Neural cell (in vitro differentiated cells): ENCODE data around the gene AGPAT3.

Source experiments
- EP300 ChIP-seq: fragments of 450-650 bp; conservative IDR thresholded peaks from 2 replicates; pipeline ENCODE4 v1.6.1; 2014; ENCODE audit warnings: antibody characterized with exemption, mild to moderate bottlenecking, moderate library complexity; ENCODE audit not compliant: poor library complexity, severe bottlenecking
- EZH2 ChIP-seq: fragments of 200-600, 300-800 bp; shearing (Covaris generic), sonication (generic); IDR thresholded peaks from 2 replicates; pipeline ENCODE4 v1.6.1; 2014; ENCODE audit warnings: antibody characterized with exemption, low read length, borderline replicate concordance, mild to moderate bottlenecking; ENCODE audit not compliant: insufficient read depth, poor library complexity, severe bottlenecking
- MXI1 ChIP-seq: fragments of 450-650 bp; conservative IDR thresholded peaks from 2 replicates; pipeline ENCODE4 v1.6.1; 2014; ENCODE audit warnings: antibody characterized with exemption, mild to moderate bottlenecking; ENCODE audit not compliant: poor library complexity, severe bottlenecking
- POLR2AphosphoS5 ChIP-seq: IDR thresholded peaks from 2 replicates; pipeline ENCODE4 v1.6.1; 2012
- RAD21 ChIP-seq: fragments of 450-650 bp; conservative IDR thresholded peaks from 2 replicates; pipeline ENCODE4 v1.6.1; 2014; ENCODE audit warnings: antibody characterized with exemption, mild to moderate bottlenecking, moderate library complexity
- TF ChIP-seq, protein P1 (sequence below): fragments of 450-650 bp; IDR thresholded peaks from 2 replicates; pipeline ENCODE4 v1.5.1; 2014; ENCODE audit warnings: antibody characterized with exemption, mild to moderate bottlenecking, moderate library complexity; ENCODE audit not compliant: poor library complexity, severe bottlenecking

DNA sequence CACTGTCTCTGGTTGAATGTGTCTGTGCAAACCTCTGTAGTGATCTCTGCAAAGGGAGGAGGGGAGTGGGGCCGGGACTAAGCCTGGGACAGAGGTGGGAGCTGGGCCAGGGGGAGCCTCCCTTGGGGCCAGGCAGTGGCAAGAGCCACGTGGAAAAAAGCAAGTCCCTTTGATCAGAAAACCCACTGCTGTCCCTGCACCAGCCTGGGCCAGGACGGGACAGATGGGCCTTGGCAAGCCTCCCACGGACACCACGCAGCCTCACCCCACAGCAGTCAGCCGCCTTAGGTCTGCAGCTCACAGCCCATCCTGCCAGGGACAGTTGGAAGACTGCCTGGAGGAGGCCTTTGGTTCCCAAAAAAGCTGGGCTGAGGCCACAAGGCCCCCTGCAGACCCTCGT is 135.3 kb downstream of the AGPAT3 start:
- TF ChIP-seq, protein P1, sequence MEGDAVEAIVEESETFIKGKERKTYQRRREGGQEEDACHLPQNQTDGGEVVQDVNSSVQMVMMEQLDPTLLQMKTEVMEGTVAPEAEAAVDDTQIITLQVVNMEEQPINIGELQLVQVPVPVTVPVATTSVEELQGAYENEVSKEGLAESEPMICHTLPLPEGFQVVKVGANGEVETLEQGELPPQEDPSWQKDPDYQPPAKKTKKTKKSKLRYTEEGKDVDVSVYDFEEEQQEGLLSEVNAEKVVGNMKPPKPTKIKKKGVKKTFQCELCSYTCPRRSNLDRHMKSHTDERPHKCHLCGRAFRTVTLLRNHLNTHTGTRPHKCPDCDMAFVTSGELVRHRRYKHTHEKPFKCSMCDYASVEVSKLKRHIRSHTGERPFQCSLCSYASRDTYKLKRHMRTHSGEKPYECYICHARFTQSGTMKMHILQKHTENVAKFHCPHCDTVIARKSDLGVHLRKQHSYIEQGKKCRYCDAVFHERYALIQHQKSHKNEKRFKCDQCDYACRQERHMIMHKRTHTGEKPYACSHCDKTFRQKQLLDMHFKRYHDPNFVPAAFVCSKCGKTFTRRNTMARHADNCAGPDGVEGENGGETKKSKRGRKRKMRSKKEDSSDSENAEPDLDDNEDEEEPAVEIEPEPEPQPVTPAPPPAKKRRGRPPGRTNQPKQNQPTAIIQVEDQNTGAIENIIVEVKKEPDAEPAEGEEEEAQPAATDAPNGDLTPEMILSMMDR = no peak
- no peak for TF ChIP-seq RAD21
- TF ChIP-seq EZH2 = no peak
- no peak for TF ChIP-seq POLR2AphosphoS5
- TF ChIP-seq EP300 = no peak
- no peak for TF ChIP-seq MXI1
